HEK293 (cell line): Measurements from ENCODE around the gene CIRBP.

Source experiments
- FEZF1 ChIP-seq: fragments of 450-650 bp; formaldehyde crosslinking; IDR thresholded peaks from 2 replicates; pipeline ENCODE4 v1.5.1; 2016; ENCODE audit warnings: missing biosample characterization, missing genetic modification characterization
- HOXC10 ChIP-seq: sonication (generic); formaldehyde crosslinking; IDR thresholded peaks from 2 replicates; pipeline ENCODE4 v1.8.1; 2023; ENCODE audit warnings: mild to moderate bottlenecking, missing genetic modification reagents
- KLF16 ChIP-seq: fragments of 450-650 bp; formaldehyde crosslinking; IDR thresholded peaks from 2 replicates; pipeline ENCODE4 v1.5.1; 2017; ENCODE audit warnings: missing biosample characterization, missing genetic modification characterization
- KLF8 ChIP-seq: fragments of 450-650 bp; formaldehyde crosslinking; IDR thresholded peaks from 2 replicates; pipeline ENCODE4 v1.5.1; 2016; ENCODE audit warnings: missing biosample characterization, missing genetic modification characterization
- MYNN ChIP-seq: fragments of 450-650 bp; formaldehyde crosslinking; IDR thresholded peaks from 2 replicates; pipeline ENCODE4 v1.5.1; 2016; ENCODE audit warnings: missing biosample characterization, missing genetic modification characterization, borderline replicate concordance
- PRDM2 ChIP-seq: fragments of 450-650 bp; formaldehyde crosslinking; IDR thresholded peaks from 2 replicates; pipeline ENCODE4 v1.5.1; 2016; ENCODE audit warnings: missing biosample characterization, missing genetic modification characterization, borderline replicate concordance
- TCF7L2 ChIP-seq: IDR thresholded peaks from 2 replicates; pipeline ENCODE4 v1.6.1; 2011; ENCODE audit warnings: low read depth, mild to moderate bottlenecking, inconsistent platforms, low read length, moderate library complexity, borderline replicate concordance
- ZBTB21 ChIP-seq: fragments of 450-650 bp; formaldehyde crosslinking; IDR thresholded peaks from 2 replicates; pipeline ENCODE4 v1.5.1; 2017; ENCODE audit warnings: missing biosample characterization, missing genetic modification characterization
- ZBTB7A ChIP-seq: fragments of 450-650 bp; formaldehyde crosslinking; IDR thresholded peaks from 2 replicates; pipeline ENCODE4 v1.5.1; 2016; ENCODE audit warnings: low read depth, missing biosample characterization, missing genetic modification characterization
- ZFHX2 ChIP-seq: fragments of 450-650 bp; formaldehyde crosslinking; conservative IDR thresholded peaks from 2 replicates; pipeline ENCODE4 v1.5.1; 2016; ENCODE audit warnings: missing biosample characterization, missing genetic modification characterization
- ZNF175 ChIP-seq: fragments of 450-650 bp; formaldehyde crosslinking; IDR thresholded peaks from 2 replicates; pipeline ENCODE4 v1.5.1; 2016; ENCODE audit warnings: missing biosample characterization, missing genetic modification characterization
- ZNF248 ChIP-seq: fragments of 450-650 bp; formaldehyde crosslinking; IDR thresholded peaks from 2 replicates; pipeline ENCODE4 v1.5.1; 2017; ENCODE audit warnings: missing biosample characterization, missing genetic modification characterization
- ZNF362 ChIP-seq: fragments of 450-650 bp; formaldehyde crosslinking; IDR thresholded peaks from 2 replicates; pipeline ENCODE4 v1.5.1; 2016; ENCODE audit warnings: missing biosample characterization, missing genetic modification characterization
- ZNF398 ChIP-seq: fragments of 450-650 bp; formaldehyde crosslinking; IDR thresholded peaks from 2 replicates; pipeline ENCODE4 v1.5.1; 2017; ENCODE audit warnings: missing biosample characterization, missing genetic modification characterization
- ZNF48 ChIP-seq: fragments of 450-650 bp; formaldehyde crosslinking; IDR thresholded peaks from 2 replicates; pipeline ENCODE4 v1.5.1; 2016; ENCODE audit warnings: missing biosample characterization, missing genetic modification characterization
- ZNF610 ChIP-seq: fragments of 450-650 bp; formaldehyde crosslinking; IDR thresholded peaks from 2 replicates; pipeline ENCODE4 v1.5.1; 2016; ENCODE audit warnings: missing biosample characterization, missing genetic modification characterization, borderline replicate concordance
- ZNF707 ChIP-seq: fragments of 450-650 bp; formaldehyde crosslinking; IDR thresholded peaks from 2 replicates; pipeline ENCODE4 v1.5.1; 2016; ENCODE audit warnings: missing biosample characterization, missing genetic modification characterization
- ZNF747 ChIP-seq: fragments of 450-650 bp; formaldehyde crosslinking; IDR thresholded peaks from 2 replicates; pipeline ENCODE4 v1.5.1; 2016; ENCODE audit warnings: missing biosample characterization, missing genetic modification characterization
- ZNF776 ChIP-seq: fragments of 450-650 bp; formaldehyde crosslinking; IDR thresholded peaks from 2 replicates; pipeline ENCODE4 v1.5.0; 2017; ENCODE audit warnings: missing biosample characterization, missing genetic modification characterization, borderline replicate concordance
- ZNF785 ChIP-seq: fragments of 450-650 bp; formaldehyde crosslinking; IDR thresholded peaks from 2 replicates; pipeline ENCODE4 v1.5.1; 2016; ENCODE audit warnings: missing biosample characterization, missing genetic modification characterization
- ZNF830 ChIP-seq: fragments of 450-650 bp; IDR thresholded peaks from 2 replicates; pipeline ENCODE4 v1.5.0; 2018; ENCODE audit warnings: missing biosample characterization, missing genetic modification characterization, low read depth, mild to moderate bottlenecking, moderate library complexity
- ZSCAN30 ChIP-seq: fragments of 450-650 bp; IDR thresholded peaks from 2 replicates; pipeline ENCODE4 v1.5.1; 2018; ENCODE audit warnings: missing biosample characterization, mild to moderate bottlenecking, missing genetic modification characterization, moderate library complexity
- ZSCAN4 ChIP-seq: fragments of 450-650 bp; formaldehyde crosslinking; IDR thresholded peaks from 2 replicates; pipeline ENCODE4 v1.5.1; 2017; ENCODE audit warnings: missing biosample characterization, missing genetic modification characterization
- TF ChIP-seq, protein P1 (sequence below): fragments of 450-650 bp; formaldehyde crosslinking; IDR thresholded peaks from 2 replicates; pipeline ENCODE4 v1.5.1; 2016; ENCODE audit warnings: missing biosample characterization, missing genetic modification characterization
- TF ChIP-seq, protein P2 (sequence below): fragments of 450-650 bp; formaldehyde crosslinking; IDR thresholded peaks from 2 replicates; pipeline ENCODE4 v1.5.1; 2016; ENCODE audit warnings: missing biosample characterization, missing genetic modification characterization
- TF ChIP-seq, protein P3 (sequence below): fragments of 450-650 bp; formaldehyde crosslinking; IDR thresholded peaks from 2 replicates; pipeline ENCODE4 v1.5.1; 2016; ENCODE audit warnings: missing biosample characterization, missing genetic modification characterization

CIRBP gene

DNA sequence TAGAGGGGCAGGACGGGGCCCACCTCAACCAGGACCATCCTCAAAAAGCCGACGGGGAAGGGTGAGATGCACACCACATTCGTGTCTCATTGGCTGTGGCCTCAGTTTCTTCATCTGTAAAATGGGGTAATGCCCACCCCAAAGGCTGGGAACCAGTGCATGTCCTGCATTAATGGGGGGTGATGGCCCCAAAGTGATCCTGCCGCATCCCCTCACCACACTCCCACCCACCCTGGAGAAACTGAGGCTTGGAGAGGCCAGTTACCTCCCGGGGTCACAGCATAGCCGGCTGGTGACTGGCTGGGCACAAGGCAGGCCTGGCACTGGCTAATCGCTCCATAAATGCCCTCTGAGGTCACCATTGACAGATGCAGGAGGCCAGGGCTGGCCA is 21.4 kb upstream of the CIRBP start (continued):
- peak; percentile 59; the same call in 1 of the 2 replicates for TF ChIP-seq ZBTB7A (tag by site-specific recombination)
- no peak for TF ChIP-seq KLF16 (tag by site-specific recombination)
- no peak for TF ChIP-seq ZBTB21 (tag by site-specific recombination)
- TF ChIP-seq ZNF785 (tag by site-specific recombination) = no peak
- TF ChIP-seq, protein P1, sequence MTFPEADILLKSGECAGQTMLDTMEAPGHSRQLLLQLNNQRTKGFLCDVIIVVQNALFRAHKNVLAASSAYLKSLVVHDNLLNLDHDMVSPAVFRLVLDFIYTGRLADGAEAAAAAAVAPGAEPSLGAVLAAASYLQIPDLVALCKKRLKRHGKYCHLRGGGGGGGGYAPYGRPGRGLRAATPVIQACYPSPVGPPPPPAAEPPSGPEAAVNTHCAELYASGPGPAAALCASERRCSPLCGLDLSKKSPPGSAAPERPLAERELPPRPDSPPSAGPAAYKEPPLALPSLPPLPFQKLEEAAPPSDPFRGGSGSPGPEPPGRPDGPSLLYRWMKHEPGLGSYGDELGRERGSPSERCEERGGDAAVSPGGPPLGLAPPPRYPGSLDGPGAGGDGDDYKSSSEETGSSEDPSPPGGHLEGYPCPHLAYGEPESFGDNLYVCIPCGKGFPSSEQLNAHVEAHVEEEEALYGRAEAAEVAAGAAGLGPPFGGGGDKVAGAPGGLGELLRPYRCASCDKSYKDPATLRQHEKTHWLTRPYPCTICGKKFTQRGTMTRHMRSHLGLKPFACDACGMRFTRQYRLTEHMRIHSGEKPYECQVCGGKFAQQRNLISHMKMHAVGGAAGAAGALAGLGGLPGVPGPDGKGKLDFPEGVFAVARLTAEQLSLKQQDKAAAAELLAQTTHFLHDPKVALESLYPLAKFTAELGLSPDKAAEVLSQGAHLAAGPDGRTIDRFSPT (tag by site-specific recombination) = 0 out of 2 replicates have a peak, but pooled peaks have one; percentile 65
- TF ChIP-seq ZSCAN30 (tag by site-specific recombination) = no peak
- no peak for TF ChIP-seq ZNF747 (tag by site-specific recombination)
- no peak for TF ChIP-seq HOXC10 (CRISPR knock-in tag)
- no peak for TF ChIP-seq MYNN (tag by site-specific recombination)
- TF ChIP-seq, protein P2, sequence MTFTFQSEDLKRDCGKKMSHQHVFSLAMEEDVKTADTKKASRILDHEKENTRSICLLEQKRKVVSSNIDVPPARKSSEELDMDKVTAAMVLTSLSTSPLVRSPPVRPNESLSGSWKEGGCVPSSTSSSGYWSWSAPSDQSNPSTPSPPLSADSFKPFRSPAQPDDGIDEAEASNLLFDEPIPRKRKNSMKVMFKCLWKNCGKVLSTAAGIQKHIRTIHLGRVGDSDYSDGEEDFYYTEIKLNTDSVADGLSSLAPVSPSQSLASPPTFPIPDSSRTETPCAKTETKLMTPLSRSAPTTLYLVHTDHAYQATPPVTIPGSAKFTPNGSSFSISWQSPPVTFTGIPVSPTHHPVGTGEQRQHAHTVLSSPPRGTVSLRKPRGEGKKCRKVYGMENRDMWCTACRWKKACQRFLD (tag by site-specific recombination) = no peak
- TF ChIP-seq PRDM2 (tag by site-specific recombination) = no peak
- no peak for TF ChIP-seq ZSCAN4
- TF ChIP-seq TCF7L2 = no peak
- TF ChIP-seq ZNF830 (tag by site-specific recombination) = no peak
- TF ChIP-seq ZNF362 (tag by site-specific recombination) = no peak
- no peak for TF ChIP-seq ZNF48
- no peak for TF ChIP-seq ZNF610
- TF ChIP-seq KLF8 (tag by site-specific recombination) = no peak
- no peak for TF ChIP-seq ZNF175
- TF ChIP-seq ZNF248 = no peak
- TF ChIP-seq FEZF1 (tag by site-specific recombination) = no peak
- TF ChIP-seq ZNF776 = no peak
- TF ChIP-seq, protein P3, sequence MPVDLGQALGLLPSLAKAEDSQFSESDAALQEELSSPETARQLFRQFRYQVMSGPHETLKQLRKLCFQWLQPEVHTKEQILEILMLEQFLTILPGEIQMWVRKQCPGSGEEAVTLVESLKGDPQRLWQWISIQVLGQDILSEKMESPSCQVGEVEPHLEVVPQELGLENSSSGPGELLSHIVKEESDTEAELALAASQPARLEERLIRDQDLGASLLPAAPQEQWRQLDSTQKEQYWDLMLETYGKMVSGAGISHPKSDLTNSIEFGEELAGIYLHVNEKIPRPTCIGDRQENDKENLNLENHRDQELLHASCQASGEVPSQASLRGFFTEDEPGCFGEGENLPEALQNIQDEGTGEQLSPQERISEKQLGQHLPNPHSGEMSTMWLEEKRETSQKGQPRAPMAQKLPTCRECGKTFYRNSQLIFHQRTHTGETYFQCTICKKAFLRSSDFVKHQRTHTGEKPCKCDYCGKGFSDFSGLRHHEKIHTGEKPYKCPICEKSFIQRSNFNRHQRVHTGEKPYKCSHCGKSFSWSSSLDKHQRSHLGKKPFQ = no peak
- no peak for TF ChIP-seq ZFHX2 (tag by site-specific recombination)
- TF ChIP-seq ZNF707 (tag by site-specific recombination) = no peak
- no peak for TF ChIP-seq ZNF398
